Heart left ventricle (tissue), 13 donors: ENCODE data around the gene KIR2DL1.
"Not testable (repeated sequence)": the region's sequence is repeated elsewhere in the genome, so short reads cannot be mapped to it uniquely, and the experiment has no call there.

Experiments
- CTCF ChIP-seq, 12 donors: fragments of 200-600 bp; sonication (generic) in 4 of 12; IDR thresholded peaks; one replicate each; pipeline versions ENCODE4 v1.5.0 to v1.8.0; 2018 to 2022; ENCODE audit warnings: antibody characterized with exemption in 12 of 12, mild to moderate bottlenecking in 5 of 12
- POLR2A ChIP-seq, 2 donors: fragments of 450-650 bp; IDR thresholded peaks; one replicate each; pipeline ENCODE4 v1.6.1; 2017; ENCODE audit warnings: antibody characterized with exemption in 2 of 2, mild to moderate bottlenecking in 2 of 2, moderate library complexity in 2 of 2
- donor health status: ischemic (EF 13 %, LVEDD 7.1; RV severe dilation, severe dysfunction).
- donor health status: DM: no; HTN: yes; CAD: no.
- donor health status: DM: no; HTN: no; CAD: no.
- donor health status: ischemic (EF 25% LVEDD 6.9; RV normal size, moderate dysfunction).
- donor health status: ischemic (EF 25% LVEDD 5.7; RV mildly dilated, moderate dysfunction).
- donor health status: ischemic (EF 35%, LVEDD 5.7; RV mildly dilated, moderate dysfunction).
- donor health status: nonischemic (EF 11% LVEDD 7.7; RV severe dilation, severe dysfunction).
- donor health status: DM: yes; HTN: yes; CAD: no.
- donor health status: PGD.
- donor health status: ischemic (EF 29% LVEDD 5.4; RV normal size, mild dysfunction).
- donor health status: nonischemic (EF 23%, LVEDD 6.1; RV moderate dilation, normal function).

- TF ChIP-seq CTCF, POLR2A (IDR thresholded peaks at IDR 0.05): not testable (repeated sequence)
These were observed 6.2 kb downstream of the KIR2DL1 start for GRCh38 chr19:54775830-54776229.
